Body of pancreas (tissue), 4 donors: ENCODE data around the gene RAP1B.

Experiments used
- CTCF ChIP-seq, 7 experiments: fragments of 450-650 bp in 4 of 7; fragments of 200-600 bp in 3 of 7; sonication (generic) in 3 of 7; IDR thresholded peaks; one replicate each; pipeline ENCODE4 v1.5.1; 2016 to 2019; ENCODE audit warnings: antibody characterized with exemption in 7 of 7
- POLR2A ChIP-seq, 3 donors: fragments of 450-650 bp; IDR thresholded peaks; one replicate each; pipeline ENCODE4 v1.6.1; 2016; ENCODE audit warnings: antibody characterized with exemption in 3 of 3, mild to moderate bottlenecking in 2 of 3

DNA sequence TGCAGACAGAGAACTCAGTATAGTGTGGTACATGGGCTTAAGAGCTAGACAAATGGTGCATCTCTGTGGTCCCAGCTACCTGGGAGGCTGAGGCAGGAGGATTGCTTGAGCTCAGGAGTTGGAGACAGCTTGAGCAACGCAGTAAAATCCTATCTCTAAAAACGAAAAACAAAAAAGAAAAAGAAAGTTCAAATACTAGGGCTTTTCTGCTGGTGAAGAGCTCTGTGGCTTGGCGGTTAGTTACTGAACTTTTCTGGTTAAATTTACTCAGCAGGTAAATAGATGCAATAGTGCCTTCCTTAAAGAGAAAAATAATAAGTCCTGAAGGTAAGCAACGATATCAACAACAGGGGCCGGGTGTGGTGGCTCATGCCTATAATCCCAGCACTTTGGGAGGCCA, 31.4 kb upstream of the RAP1B start:
- TF ChIP-seq CTCF (IDR thresholded peaks at IDR 0.05): no peak
- no peak for TF ChIP-seq POLR2A (IDR thresholded peaks at IDR 0.05)
